H1 (cell line): ENCODE measurements around the gene LBH. TPM values are rescaled to one million over a fixed set of nuclear protein-coding genes. Genes with fewer than 3 reads are reported as not detected.
A peak's percentile ranks its signal among the peaks of the same experiment; 100 is the strongest.

ENCODE experiments used
- CTCF ChIA-PET: fragments of 300-600 bp; sonication (Branson Sonifier 250); formaldehyde crosslinking; loops from one replicate; lab custom pipeline; 2021; ENCODE audit not compliant: partially characterized antibody; lab: Charles Lee
- POLR2A ChIA-PET: fragments of 300-600 bp; sonication (Branson Sonifier 250); formaldehyde crosslinking; loops from one replicate; lab custom pipeline; 2021; ENCODE audit warnings: inconsistent platforms; ENCODE audit not compliant: partially characterized antibody; lab: Charles Lee
- DNase-seq, 2 experiments: peaks; one replicate each; pipeline versions ENCODE4 v3.0.0 to v3.0.0-alpha.2; 2010 to 2022; ENCODE audit warnings: low spot score in 2 of 2, low read depth in 1 of 2, mixed read lengths in 1 of 2
- FAIRE-seq: peaks from 2 replicates; lab custom pipeline; 2011; peaks lifted over from hg19 to GRCh38; lab: Jason Lieb, UNC
- H2AFZ ChIP-seq: 2 replicates; pipeline ENCODE4 v1.8.1; 2012; ENCODE audit warnings: low read length, inconsistent platforms
- H2AK5ac ChIP-seq: 2 replicates; pipeline ENCODE4 v1.6.1; 2013; ENCODE audit warnings: low read depth, low read length
- H2BK120ac ChIP-seq: replicated peaks from 2 replicates; pipeline ENCODE3; 2013; ENCODE audit warnings: low read depth, low read length, inconsistent platforms
- H2BK12ac ChIP-seq: 2 replicates; pipeline ENCODE4 v1.6.1; 2013; ENCODE audit warnings: low read depth, low read length
- H2BK15ac ChIP-seq: 2 replicates; pipeline ENCODE4 v1.6.1; 2013; ENCODE audit warnings: low read length
- H2BK20ac ChIP-seq: 2 replicates; pipeline ENCODE4 v1.6.1; 2013; ENCODE audit warnings: low read length
- H2BK5ac ChIP-seq: 2 replicates; pipeline ENCODE4 v1.6.1; 2013; ENCODE audit warnings: low read depth, low read length
- H3K14ac ChIP-seq: 2 replicates; pipeline ENCODE4 v1.6.1; 2013; ENCODE audit warnings: inconsistent platforms; ENCODE audit not compliant: insufficient read length
- H3K18ac ChIP-seq: 2 replicates; pipeline ENCODE4 v1.6.1; 2013; ENCODE audit warnings: low read length; ENCODE audit errors: extremely low read depth
- H3K23ac ChIP-seq: 2 replicates; pipeline ENCODE4 v1.6.1; 2013; ENCODE audit warnings: inconsistent platforms; ENCODE audit not compliant: insufficient read length
- H3K23me2 ChIP-seq: 2 replicates; pipeline ENCODE4 v1.6.1; 2013; ENCODE audit warnings: low read depth, low read length
- H3K27ac ChIP-seq: 2 replicates; pipeline ENCODE4 v1.6.1; 2011; ENCODE audit warnings: low read depth, low read length, inconsistent platforms
- H3K27me3 ChIP-seq, 4 experiments: replicated peaks in 1 of 4; 1 replicate in 1 of 4; 2 replicates in 3 of 4; pipeline versions ENCODE4 v1.6.1 to v1.8.1; 2011 to 2013; ENCODE audit warnings: low read length in 3 of 4, mild to moderate bottlenecking in 3 of 4, inconsistent platforms in 2 of 4, mixed read lengths in 2 of 4, moderate library complexity in 1 of 4; ENCODE audit not compliant: control insufficient read depth in 3 of 4, insufficient read depth in 3 of 4; ENCODE audit errors: extremely low read depth in 1 of 4
- H3K36me3 ChIP-seq, 4 experiments: 2 replicates each; pipeline versions ENCODE4 v1.6.1 to v1.8.1; 2011 to 2013; ENCODE audit warnings: mild to moderate bottlenecking in 4 of 4, low read length in 3 of 4, moderate library complexity in 2 of 4, control low read depth in 1 of 4, inconsistent platforms in 1 of 4; ENCODE audit not compliant: insufficient read depth in 4 of 4, control insufficient read depth in 2 of 4
- H3K4ac ChIP-seq: replicated peaks from 2 replicates; pipeline ENCODE3; 2013; ENCODE audit warnings: low read length, low read depth, mixed read lengths, inconsistent platforms; ENCODE audit not compliant: insufficient read length
- H3K4me1 ChIP-seq, 4 experiments: replicated peaks in 1 of 4; 1 replicate in 1 of 4; 2 replicates in 3 of 4; pipeline versions ENCODE4 v1.6.1 to v1.8.1; 2011 to 2013; ENCODE audit warnings: low read length in 3 of 4, inconsistent platforms in 2 of 4, mixed read lengths in 1 of 4; ENCODE audit not compliant: insufficient read depth in 4 of 4, control insufficient read depth in 3 of 4
- H3K4me2 ChIP-seq, 2 experiments: 2 replicates each; pipeline versions ENCODE4 v1.6.1 to v1.8.1; 2011 to 2013; ENCODE audit warnings: low read depth in 2 of 2, low read length in 2 of 2, control low read depth in 1 of 2, inconsistent platforms in 1 of 2, mild to moderate bottlenecking in 1 of 2; ENCODE audit not compliant: insufficient read depth in 1 of 2
- H3K4me3 ChIP-seq, 4 experiments: fragments of 200-600, 300-600 bp in 1 of 4; sonication (generic), shearing (Covaris generic), sonication (Bioruptor Twin) in 1 of 4; 2 replicates each; pipeline versions ENCODE4 v1.5.1 to v1.8.1; 2011 to 2016; ENCODE audit warnings: low read length in 4 of 4, low read depth in 3 of 4, control low read depth in 2 of 4, inconsistent platforms in 2 of 4, mild to moderate bottlenecking in 2 of 4, mixed read lengths in 1 of 4, moderate library complexity in 1 of 4; ENCODE audit not compliant: insufficient read depth in 2 of 4; ENCODE audit errors: extremely low read depth in 1 of 4
- H3K56ac ChIP-seq: replicated peaks from 2 replicates; pipeline ENCODE3; 2013; ENCODE audit warnings: low read depth, mild to moderate bottlenecking, mixed read lengths, low read length, inconsistent platforms; ENCODE audit not compliant: insufficient read length
- H3K79me1 ChIP-seq: 2 replicates; pipeline ENCODE4 v1.6.1; 2013; ENCODE audit warnings: low read depth, low read length, control low read depth
- H3K79me2 ChIP-seq, 2 experiments: 2 replicates each; pipeline versions ENCODE4 v1.6.1 to v1.8.1; 2012 to 2013; ENCODE audit warnings: low read length in 2 of 2, mild to moderate bottlenecking in 2 of 2, inconsistent platforms in 1 of 2; ENCODE audit not compliant: insufficient read depth in 2 of 2, control insufficient read depth in 1 of 2
- H3K9ac ChIP-seq, 4 experiments: replicated peaks in 1 of 4; 1 replicate in 1 of 4; 2 replicates in 3 of 4; pipeline versions ENCODE4 v1.6.1 to v1.8.1; 2011 to 2013; ENCODE audit warnings: low read depth in 3 of 4, low read length in 3 of 4, control low read depth in 2 of 4, mild to moderate bottlenecking in 2 of 4, moderate library complexity in 2 of 4, inconsistent platforms in 1 of 4; ENCODE audit errors: extremely low read depth in 1 of 4
- H3K9me3 ChIP-seq, 2 experiments: 2 replicates each; pipeline versions ENCODE4 v1.6.1 to v1.8.1; 2012 to 2013; ENCODE audit warnings: mild to moderate bottlenecking in 2 of 2, moderate library complexity in 2 of 2, control low read depth in 1 of 2, inconsistent platforms in 1 of 2, low read depth in 1 of 2, low read length in 1 of 2, mixed read lengths in 1 of 2; ENCODE audit not compliant: insufficient read depth in 2 of 2
- H4K20me1 ChIP-seq, 2 experiments: replicated peaks in 1 of 2; 2 replicates each; pipeline versions ENCODE3 to v1.8.1; 2011 to 2013; ENCODE audit warnings: inconsistent platforms in 2 of 2, low read length in 2 of 2, mild to moderate bottlenecking in 1 of 2; ENCODE audit not compliant: insufficient read depth in 2 of 2, control insufficient read depth in 1 of 2
- H4K5ac ChIP-seq: 2 replicates; pipeline ENCODE4 v1.6.1; 2013; ENCODE audit warnings: low read length, low read depth, mixed read lengths, inconsistent platforms; ENCODE audit not compliant: insufficient read length
- H4K8ac ChIP-seq: 2 replicates; pipeline ENCODE4 v1.8.0; 2013; ENCODE audit warnings: mild to moderate bottlenecking, moderate library complexity, low read length, inconsistent platforms; ENCODE audit not compliant: insufficient read depth; ENCODE audit errors: extremely low read depth
- H4K91ac ChIP-seq: replicated peaks from 2 replicates; pipeline ENCODE3; 2013; ENCODE audit warnings: low read length, mixed read lengths, inconsistent platforms; ENCODE audit not compliant: insufficient read length
- SP2 ChIP-seq: IDR thresholded peaks from 2 replicates; pipeline ENCODE4 v1.6.1; 2012; ENCODE audit warnings: mild to moderate bottlenecking, low read length, inconsistent platforms
- WGBS, 2 experiments: shearing (Covaris generic) in 1 of 2; methylation state at CpG; one replicate each; pipeline versions ENCODE4 v1.1.6 to v1.1.7; 2013 to 2015; ENCODE audit warnings: low lambda C conversion rate in 2 of 2, mixed read lengths in 2 of 2, inconsistent platforms in 1 of 2, low coverage in 1 of 2, missing lambda C conversion rate in 1 of 2; ENCODE audit not compliant: insufficient replicate concordance in 2 of 2, insufficient coverage in 1 of 2, insufficient read length in 1 of 2; ENCODE audit errors: extremely low coverage in 1 of 2, missing lambda C conversion rate in 1 of 2; 5-methylcytosine and 5-hydroxymethylcytosine counted together
- polyA plus RNA-seq, 7 experiments: library from polyadenylated mRNA; depleted of rRNA in 3 of 7; stranded (reverse) in 5 of 7; unstranded in 2 of 7; fragments of >200 nt in 5 of 7; fragments of 200-250 nt in 2 of 7; gene quantifications; 1 replicate in 5 of 7; 2 replicates in 1 of 7; 4 replicates in 1 of 7; pipeline versions ENCODE4 v1.2.1 to v1.2.3, GENCODE V29; 2011 to 2013; ENCODE audit warnings: missing spikeins in 2 of 7, mixed read lengths in 2 of 7
- total RNA-seq: library from RNA; stranded (reverse); fragmentation: NEBNext Ultra II Directional; extraction: Animal tissue kit (Norgen Biotek cat#: 25700); gene quantifications from 2 replicates; pipeline ENCODE4 v1.2.1, GENCODE V29; 2021

LBH gene
- total and polyA plus RNA-seq, 2 of the 8 experiments (the other 6 are each of a cell fraction or from before 2014, with no cell fraction given): 25.7 to 34.5 TPM

DNA sequence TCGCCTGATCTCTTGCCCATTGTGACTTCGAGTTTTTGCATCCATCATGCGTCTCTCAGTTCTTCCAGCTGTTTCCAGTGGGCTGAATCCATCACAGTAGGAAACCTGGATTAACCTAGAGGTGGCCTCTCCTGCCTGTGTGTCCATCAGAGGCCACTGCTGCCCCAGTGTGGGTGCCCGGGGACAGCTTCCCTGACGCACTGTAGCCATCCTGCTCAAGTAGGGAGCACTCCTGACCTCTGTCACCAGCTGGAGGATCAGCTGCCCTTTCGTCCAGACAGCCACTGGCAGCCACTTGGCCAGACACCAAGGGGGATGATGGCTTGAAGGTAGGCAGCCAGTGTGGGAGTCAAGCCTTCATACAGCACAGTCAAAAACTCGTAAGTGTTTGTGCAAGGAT lies 36.9 kb upstream of the LBH start:
- H3K18ac ChIP-seq: no peak overlapping the region
- H3K9me3 ChIP-seq: no peaks in the 10 kb centered on the region
- CTCF ChIA-PET: interaction anchor here (0.6 to 1.6 kb wide), 5 partner anchors 9 to 517 kb away, joined by 3 to 11 read pairs (median 4); no protein-coding TSS in a partner anchor
- H4K8ac ChIP-seq: no peak overlapping the region; the same call in 1 of the 2 replicates
- no peak overlapping the region for H3K14ac ChIP-seq
- no peak overlapping the region for H2AK5ac ChIP-seq
- H3K79me2 ChIP-seq: no peaks in the 10 kb centered on the region
- H4K20me1 ChIP-seq: no peaks in the 10 kb centered on the region
- H2BK12ac ChIP-seq: 0 out of 2 replicates have a peak overlapping the region, but pooled peaks have one; percentile 63
- H2AFZ ChIP-seq: no peak overlapping the region
- no peak overlapping the region for H3K23ac ChIP-seq
- no peak overlapping the region for H2BK120ac ChIP-seq
- no peaks in the 10 kb centered on the region for H3K27me3 ChIP-seq
- peak overlapping the region; percentile 6 for H4K91ac ChIP-seq
- no peak for TF ChIP-seq SP2
- TF ChIP-seq, all 59 proteins: peak for 0
- Histone ChIP-seq H3K36me3 (no peaks in the 10 kb centered on the region), H2BK15ac (peak overlapping the region; percentile 75; the same call in 1 of the 2 replicates), H3K79me1 (no peaks in the 10 kb centered on the region), H3K9ac (no peak overlapping the region), H3K27ac (no peak overlapping the region), H3K4me1 (peaks cover 0 to 11% (median 3%) of the 10 kb centered on the region in 4 experiments; a peak in 3 of 7 replicates), H3K56ac (no peak overlapping the region), H3K4me2 (no peak overlapping the region), H2BK5ac (no peak overlapping the region), H3K4ac (no peak overlapping the region), H4K5ac (no peak overlapping the region), H3K23me2 (no peaks in the 10 kb centered on the region), H2BK20ac (no peak overlapping the region), H3K4me3 (no peak overlapping the region)
- DNase-seq (no peak), FAIRE-seq (no peak)
- POLR2A ChIA-PET: interaction anchor here (1.2 kb wide), 1 partner anchor 38 kb away, joined by 5 read pairs; no protein-coding TSS in a partner anchor
- 86% methylated on average over 7 of the region's 7 CpGs; no CpG with 5 or more reads in 1 of the 2 experiments for WGBS, 2 experiments
